DOHH2 (cell line): ENCODE results near the gene RTN4IP1.

ENCODE experiments used
- H3F3A ChIP-seq: fragments of 200-600 bp; sonication (generic), shearing (Covaris generic); 2 replicates; pipeline ENCODE4 v1.6.0; 2016; ENCODE audit warnings: antibody characterized with exemption, mild to moderate bottlenecking; ENCODE audit not compliant: control insufficient read depth, insufficient read depth
- H3K27ac ChIP-seq: fragments of 200-600 bp; sonication (generic); 2 replicates; pipeline ENCODE4 v1.5.1; 2014; ENCODE audit warnings: low read depth, mild to moderate bottlenecking, low read length, moderate library complexity
- H3K27me3 ChIP-seq: fragments of 200-600 bp; sonication (generic); 2 replicates; pipeline ENCODE4 v1.6.1; 2014; ENCODE audit warnings: mild to moderate bottlenecking, low read length, mixed read lengths; ENCODE audit not compliant: control insufficient read depth
- H3K36me3 ChIP-seq: fragments of 200-600 bp; sonication (generic); 2 replicates; pipeline ENCODE4 v1.6.1; 2014; ENCODE audit warnings: mild to moderate bottlenecking, low read length, moderate library complexity, mixed read lengths; ENCODE audit not compliant: control insufficient read depth
- H3K4me1 ChIP-seq: fragments of 200-600 bp; sonication (generic); 2 replicates; pipeline ENCODE4 v1.6.1; 2014; ENCODE audit warnings: mild to moderate bottlenecking, low read length, mixed read lengths; ENCODE audit not compliant: control insufficient read depth
- H3K4me2 ChIP-seq: fragments of 200-600 bp; sonication (generic); 2 replicates; pipeline ENCODE4 v1.6.0; 2014; ENCODE audit warnings: mild to moderate bottlenecking, low read length, moderate library complexity
- H3K4me3 ChIP-seq: fragments of 200-600 bp; sonication (generic); 2 replicates; pipeline ENCODE4 v1.5.1; 2014; ENCODE audit warnings: mild to moderate bottlenecking, low read length, mixed read lengths
- H3K79me2 ChIP-seq: fragments of 200-600 bp; sonication (generic); 2 replicates; pipeline ENCODE4 v1.6.1; 2014; ENCODE audit warnings: mild to moderate bottlenecking, low read length, mixed read lengths; ENCODE audit not compliant: control insufficient read depth
- H3K9me2 ChIP-seq: fragments of 200-600 bp; sonication (generic); replicated peaks from 2 replicates; pipeline ENCODE4 v1.6.1; 2014; ENCODE audit warnings: mild to moderate bottlenecking, low read length, mixed read lengths; ENCODE audit not compliant: control insufficient read depth
- H3K9me3 ChIP-seq: fragments of 200-600 bp; sonication (generic); 2 replicates; pipeline ENCODE4 v1.6.1; 2014; ENCODE audit warnings: antibody characterized with exemption, low read length, mixed read lengths; ENCODE audit not compliant: control insufficient read depth, insufficient read depth
- H4K20me1 ChIP-seq: fragments of 200-600 bp; sonication (generic); 2 replicates; pipeline ENCODE4 v1.6.0; 2014; ENCODE audit warnings: low read depth, mild to moderate bottlenecking, antibody characterized with exemption, low read length, moderate library complexity; ENCODE audit not compliant: control insufficient read depth, insufficient read depth
- CTCF ChIP-seq: fragments of 200-600 bp; sonication (generic); IDR thresholded peaks from one replicate; pipeline ENCODE4 v1.5.1; 2014; ENCODE audit warnings: antibody characterized with exemption, mild to moderate bottlenecking, low read depth, low read length; ENCODE audit not compliant: poor library complexity, severe bottlenecking
- EZH2phosphoT487 ChIP-seq: fragments of 200-600 bp; sonication (generic); IDR thresholded peaks from 2 replicates; pipeline ENCODE4 v1.6.1; 2017; ENCODE audit warnings: borderline replicate concordance, mild to moderate bottlenecking, antibody characterized with exemption, low read length, moderate library complexity, mixed read lengths

Gene RTN4IP1

GRCh38 chr6:106547601-106548453 lies 81.5 kb downstream of the RTN4IP1 start:
- Histone ChIP-seq H3K9me2 (no peaks in the 10 kb centered on the region), H3K9me3 (no peaks in the 10 kb centered on the region), H3K27ac (peak overlapping the region; percentile 57), H3K27me3 (no peaks in the 10 kb centered on the region), H3K4me1 (peaks cover 34% of the 10 kb centered on the region), H4K20me1 (no peaks in the 10 kb centered on the region), H3K4me2 (peak overlapping the region; percentile 66), H3K79me2 (peaks cover 3% of the 10 kb centered on the region), H3K4me3 (peak overlapping the region; percentile 36; the same call in 1 of the 2 replicates), H3K36me3 (peaks cover 87% of the 10 kb centered on the region), H3F3A (peaks cover 5% of the 10 kb centered on the region)
- TF ChIP-seq EZH2phosphoT487: no peak
- TF ChIP-seq CTCF: no peak

- peaks cover 80% of the 10 kb centered on the region for H3K36me3 ChIP-seq
- H3K27ac ChIP-seq: peak overlapping the region; percentile 57
Measured at GRCh38 chr6:106546691-106547414, 82.4 kb downstream of the RTN4IP1 start.

DNA sequence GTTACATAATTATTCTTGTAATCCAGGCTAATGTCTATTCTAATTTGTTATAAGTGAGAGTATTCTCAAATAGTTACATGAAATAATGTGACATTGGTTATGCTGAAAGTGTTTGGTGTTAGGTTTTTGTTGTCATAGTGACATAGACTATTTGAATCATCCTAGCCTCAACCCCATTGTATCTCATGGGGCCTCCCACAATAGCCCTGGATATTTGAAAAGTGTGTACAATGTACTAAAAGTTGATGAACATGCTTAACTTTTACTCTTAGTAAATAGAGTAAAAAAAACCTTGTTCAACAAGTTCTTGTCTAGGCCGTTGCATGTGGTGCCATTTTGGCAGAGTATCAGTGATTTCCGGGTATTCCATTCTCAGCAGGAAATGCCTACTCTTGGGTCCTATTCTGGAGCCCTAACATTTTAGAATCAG lies 83.0 kb downstream of the RTN4IP1 start:
- Histone ChIP-seq H3K27me3 (no peaks in the 10 kb centered on the region), H3K79me2 (peaks cover 3% of the 10 kb centered on the region), H3K4me2 (peak overlapping the region; percentile 66), H3F3A (peaks cover 2% of the 10 kb centered on the region; the same call in 1 of the 2 replicates), H3K36me3 (peaks cover 79% of the 10 kb centered on the region), H4K20me1 (no peaks in the 10 kb centered on the region), H3K9me2 (no peaks in the 10 kb centered on the region), H3K4me1 (peaks cover 34% of the 10 kb centered on the region), H3K9me3 (no peaks in the 10 kb centered on the region), H3K4me3 (peak overlapping the region; percentile 36), H3K27ac (peak overlapping the region; percentile 57)
- TF ChIP-seq CTCF (no peak), EZH2phosphoT487 (no peak)

More at GRCh38 chr6:106546691-106547414, 82.4 kb downstream of the RTN4IP1 start:
- no peak for TF ChIP-seq CTCF
- no peak for TF ChIP-seq EZH2phosphoT487
- Histone ChIP-seq H3K9me2 (no peaks in the 10 kb centered on the region), H3K27me3 (no peaks in the 10 kb centered on the region), H3F3A (peaks cover 2% of the 10 kb centered on the region; the same call in 1 of the 2 replicates), H3K79me2 (peaks cover 3% of the 10 kb centered on the region), H3K4me2 (peak overlapping the region; percentile 66), H3K4me1 (peaks cover 34% of the 10 kb centered on the region), H3K9me3 (no peaks in the 10 kb centered on the region), H3K4me3 (peak overlapping the region; percentile 36), H4K20me1 (no peaks in the 10 kb centered on the region)
